K562 (cell line): ENCODE data around the gene ANKMY1. TPM values are rescaled to one million over a fixed set of nuclear protein-coding genes. Genes with fewer than 3 reads are reported as not detected.

Source experiments
- BMI1 ChIP-seq: fragments of 150-350 bp; IDR thresholded peaks from 2 replicates; pipeline ENCODE4 v1.6.1; 2014; ENCODE audit warnings: low read length
- CHCHD3 ChIP-seq: fragments of 250-450 bp; sonication (Bioruptor Pico); IDR thresholded peaks from 2 replicates; pipeline ENCODE4 v2.1.2; 2022; ENCODE audit warnings: mild to moderate bottlenecking
- DMBX1 ChIP-seq: fragments of 250-450 bp; sonication (Bioruptor Pico); IDR thresholded peaks from 2 replicates; pipeline ENCODE4 v1.8.0; 2022; ENCODE audit warnings: inconsistent platforms, mild to moderate bottlenecking, moderate library complexity, borderline replicate concordance
- E2F6 ChIP-seq, 2 experiments: IDR thresholded peaks; 2 replicates each; pipeline ENCODE4 v1.6.1; 2011; ENCODE audit warnings: borderline replicate concordance in 1 of 2, control low read depth in 1 of 2, low read depth in 1 of 2, low read length in 1 of 2, mild to moderate bottlenecking in 1 of 2, mixed read lengths in 1 of 2, moderate library complexity in 1 of 2; ENCODE audit not compliant: insufficient read depth in 1 of 2, insufficient read length in 1 of 2, poor library complexity in 1 of 2, severe bottlenecking in 1 of 2; ENCODE audit errors: extremely low read depth in 1 of 2
- HDAC2 ChIP-seq: fragments of 450-650 bp; IDR thresholded peaks from 2 replicates; pipeline ENCODE4 v1.6.1; 2016; ENCODE audit warnings: mild to moderate bottlenecking
- KAT8 ChIP-seq: fragments of 450-650 bp; IDR thresholded peaks from 2 replicates; pipeline ENCODE4 v1.6.1; 2016; ENCODE audit warnings: low read depth, mild to moderate bottlenecking
- POLR3A ChIP-seq: IDR thresholded peaks from 2 replicates; pipeline ENCODE4 v1.6.1; 2011; ENCODE audit warnings: borderline replicate concordance, mild to moderate bottlenecking, moderate library complexity; ENCODE audit not compliant: insufficient read length, insufficient read depth; ENCODE audit errors: extremely low read depth
- RAD51 ChIP-seq: fragments of 450-650 bp; IDR thresholded peaks from 2 replicates; pipeline ENCODE4 v1.7.1; 2016; ENCODE audit warnings: low read depth, mild to moderate bottlenecking, borderline replicate concordance
- TAF1 ChIP-seq: IDR thresholded peaks from 2 replicates; pipeline ENCODE4 v1.6.1; 2011; ENCODE audit warnings: mild to moderate bottlenecking, low read length, moderate library complexity; ENCODE audit not compliant: insufficient read depth, control insufficient read depth, severe bottlenecking; ENCODE audit errors: extremely low read depth
- ZBTB40 ChIP-seq, 2 experiments: fragments of 450-650 bp in 1 of 2; sonication (generic) in 1 of 2; formaldehyde crosslinking in 1 of 2; IDR thresholded peaks; 2 replicates each; pipeline versions ENCODE4 v1.7.1 to v1.9.0; 2016 to 2022; ENCODE audit warnings: inconsistent platforms in 1 of 2, mild to moderate bottlenecking in 1 of 2, missing genetic modification reagents in 1 of 2
- ZBTB5 ChIP-seq: fragments of 450-650 bp; IDR thresholded peaks from 2 replicates; pipeline ENCODE4 v1.6.1; 2017; ENCODE audit warnings: antibody characterized with exemption
- ZFPM2 ChIP-seq: fragments of 250-450 bp; sonication (Bioruptor Pico); IDR thresholded peaks from 2 replicates; pipeline ENCODE4 v1.5.1; 2022; ENCODE audit warnings: mild to moderate bottlenecking
- polyA plus RNA-seq, 8 experiments: library from polyadenylated mRNA; depleted of rRNA in 4 of 8; stranded (reverse) in 5 of 8; unstranded in 3 of 8; fragments of >200 nt; fragmentation: Nextera tagmentation in 2 of 8; fragmentation: Illumina TruSeq in 1 of 8; extraction: Ambion mirVana in 2 of 8; extraction: Trizol in 1 of 8; gene quantifications; 2 replicates each; pipeline versions ENCODE4 v1.2.1 to v1.2.3, GENCODE V29; 2011 to 2014; ENCODE audit warnings: inconsistent platforms in 1 of 8, missing spikeins in 1 of 8
- total RNA-seq, 7 experiments: library from RNA; depleted of rRNA in 6 of 7; stranded (reverse); fragments of >200 nt in 6 of 7; fragmentation: Illumina TruSeq in 2 of 7; extraction: Trizol in 2 of 7; gene quantifications; 2 replicates each; pipeline versions ENCODE4 v1.2.1 to v1.2.3, GENCODE V29; 2011 to 2021; ENCODE audit warnings: low replicate concordance in 1 of 7

ANKMY1 gene
- total and polyA plus RNA-seq, 9 of the 15 experiments (the other 6 are each of a cell fraction or from before 2014, with no cell fraction given) = 0.75 to 15.1 (median 11.7) TPM

GRCh38 chr2:240522406-240522805 is 35.4 kb downstream of the ANKMY1 start (continued):
- TF ChIP-seq ZBTB40 (IDR thresholded peaks at IDR 0.05) (no peak), ZBTB40 (CRISPR knock-in tag; IDR thresholded peaks at IDR 0.05) (no peak), KAT8 (no peak), TAF1 (no peak), POLR3A (no peak), E2F6 (IDR thresholded peaks at IDR 0.05; ENCODE audit: borderline replicate concordance in 1 of 2, extremely low read depth in 1 of 2, insufficient read depth in 1 of 2, insufficient read length in 1 of 2, low read depth in 1 of 2, low read length in 1 of 2, poor library complexity in 1 of 2, severe bottlenecking in 1 of 2) (no peak), BMI1 (no peak), ZFPM2 (CRISPR knock-in tag) (no peak), RAD51 (no peak), HDAC2 (no peak), DMBX1 (CRISPR knock-in tag) (no peak), CHCHD3 (CRISPR knock-in tag) (no peak), ZBTB5 (no peak)
